Measurements from ENCODE around the gene ASB3.
"Not testable (repeated sequence)": the region's sequence is repeated elsewhere in the genome, so short reads cannot be mapped to it uniquely, and the experiment has no call there.

ASB3 gene

GRCh38 chr2:53767405-53768241 is 19.1 kb downstream of the ASB3 start, which contains the start of gene CHAC2:
Gene CHAC2, plus strand, starts transcription at chr2:53767804. Its CDS starts 83 bp downstream, at chr2:53767887.
- DNase-seq (ENCODE audit: low spot score in 2 of 2): peak; percentile 76 to 92
- peaks cover 34% of the 10 kb centered on the region for H3K4me1 Mint-ChIP-seq
- H3K9me3 Mint-ChIP-seq: no peaks in the 10 kb centered on the region
- H3K36me3 Mint-ChIP-seq: peaks cover 52% of the 10 kb centered on the region
- H3K27ac Mint-ChIP-seq: peak within 1 kb of the TSS; percentile 96
- ATAC-seq: peak; percentile 96
- H3K4me3 Mint-ChIP-seq: peak within 1 kb of the TSS; percentile 92

GRCh38 chr2:53765767-53766166 is 21.0 kb downstream of the ASB3 start:
- Mint-ChIP-seq H3K4me1 (peaks cover 30% of the 10 kb centered on the region), H3K36me3 (peaks cover 47% of the 10 kb centered on the region), H3K4me3 (no peak overlapping the region), H3K27ac (no peak overlapping the region), H3K9me3 (no peaks in the 10 kb centered on the region)
- ATAC-seq: no peak
- no peak for DNase-seq (ENCODE audit: low spot score in 2 of 2)

GRCh38 chr2:53757206-53757605 is 29.5 kb downstream of the ASB3 start:
- Mint-ChIP-seq H3K36me3 (peaks cover 24% of the 10 kb centered on the region), H3K4me1 (peaks cover 12% of the 10 kb centered on the region)
- H3K9me3 Mint-ChIP-seq; H3K4me3 Mint-ChIP-seq; ATAC-seq; DNase-seq (ENCODE audit: low spot score in 2 of 2); H3K27ac Mint-ChIP-seq: not testable (repeated sequence)

GRCh38 chr2:53756644-53757043 is 30.1 kb downstream of the ASB3 start:
- H3K36me3 Mint-ChIP-seq: peaks cover 24% of the 10 kb centered on the region
- peaks cover 15% of the 10 kb centered on the region for H3K4me1 Mint-ChIP-seq
- no peak for ATAC-seq
- no peak overlapping the region for H3K27ac Mint-ChIP-seq
- H3K4me3 Mint-ChIP-seq: no peak overlapping the region
- no peaks in the 10 kb centered on the region for H3K9me3 Mint-ChIP-seq
- DNase-seq (ENCODE audit: low spot score in 2 of 2): no peak

- peaks cover 30% of the 10 kb centered on the region for H3K36me3 Mint-ChIP-seq
- H3K9me3 Mint-ChIP-seq: no peaks in the 10 kb centered on the region
- no peak overlapping the region for H3K4me3 Mint-ChIP-seq
- H3K27ac Mint-ChIP-seq: no peak overlapping the region
- ATAC-seq (no peak), DNase-seq (ENCODE audit: low spot score in 2 of 2) (no peak)
- peaks cover 15% of the 10 kb centered on the region for H3K4me1 Mint-ChIP-seq
These were observed 31.6 kb downstream of the ASB3 start for GRCh38 chr2:53755121-53755520.

GRCh38 chr2:53753041-53753440 is 33.7 kb downstream of the ASB3 start:
- Mint-ChIP-seq H3K4me3 (peak overlapping the region; percentile 38), H3K9me3 (no peaks in the 10 kb centered on the region), H3K27ac (peak overlapping the region; percentile 64), H3K4me1 (peaks cover 15% of the 10 kb centered on the region), H3K36me3 (peaks cover 43% of the 10 kb centered on the region)
- DNase-seq (ENCODE audit: low spot score in 2 of 2): no peak
- ATAC-seq: peak; percentile 81

- H3K4me1 Mint-ChIP-seq: peaks cover 15% of the 10 kb centered on the region
- H3K36me3 Mint-ChIP-seq: peaks cover 49% of the 10 kb centered on the region
- DNase-seq (ENCODE audit: low spot score in 2 of 2): no peak
- H3K27ac Mint-ChIP-seq: peak overlapping the region; percentile 64
- ATAC-seq: no peak
- peak overlapping the region; percentile 38 for H3K4me3 Mint-ChIP-seq
- H3K9me3 Mint-ChIP-seq: no peaks in the 10 kb centered on the region
These were observed 34.4 kb downstream of the ASB3 start for GRCh38 chr2:53752385-53752784.

GRCh38 chr2:53751728-53752127 is 35.0 kb downstream of the ASB3 start:
- Mint-ChIP-seq H3K27ac (peak overlapping the region; percentile 64), H3K9me3 (no peaks in the 10 kb centered on the region), H3K4me3 (peak overlapping the region; percentile 38), H3K36me3 (peaks cover 47% of the 10 kb centered on the region), H3K4me1 (peaks cover 15% of the 10 kb centered on the region)
- DNase-seq (ENCODE audit: low spot score in 2 of 2) (no peak), ATAC-seq (peak; percentile 95)

- ATAC-seq: no peak
- H3K4me3 Mint-ChIP-seq: no peak overlapping the region
- H3K36me3 Mint-ChIP-seq: peaks cover 52% of the 10 kb centered on the region
- peaks cover 15% of the 10 kb centered on the region for H3K4me1 Mint-ChIP-seq
- no peak for DNase-seq (ENCODE audit: low spot score in 2 of 2)
- H3K27ac Mint-ChIP-seq: peak overlapping the region; percentile 74
- H3K9me3 Mint-ChIP-seq: no peaks in the 10 kb centered on the region
These were observed 36.5 kb downstream of the ASB3 start for GRCh38 chr2:53750041-53750768.

GRCh38 chr2:53744395-53745065 is 42.2 kb downstream of the ASB3 start:
- ATAC-seq: peak; percentile 39
- Mint-ChIP-seq H3K9me3 (no peaks in the 10 kb centered on the region), H3K36me3 (peaks cover 53% of the 10 kb centered on the region), H3K27ac (no peak overlapping the region), H3K4me1 (peaks cover 22% of the 10 kb centered on the region), H3K4me3 (no peak overlapping the region)
- DNase-seq (ENCODE audit: low spot score in 2 of 2): no peak

- H3K4me1 Mint-ChIP-seq: peaks cover 28% of the 10 kb centered on the region
- H3K36me3 Mint-ChIP-seq: peaks cover 29% of the 10 kb centered on the region
- H3K9me3 Mint-ChIP-seq: no peaks in the 10 kb centered on the region
- no peak for ATAC-seq
- no peak for DNase-seq (ENCODE audit: low spot score in 2 of 2)
- H3K4me3 Mint-ChIP-seq: no peak overlapping the region
- H3K27ac Mint-ChIP-seq: no peak overlapping the region
These were observed 46.6 kb downstream of the ASB3 start for GRCh38 chr2:53740170-53740569.

GRCh38 chr2:53739032-53739431 is 47.7 kb downstream of the ASB3 start:
- peaks cover 33% of the 10 kb centered on the region for H3K4me1 Mint-ChIP-seq
- DNase-seq (ENCODE audit: low spot score in 2 of 2) (no peak), ATAC-seq (no peak)
- peaks cover 32% of the 10 kb centered on the region for H3K36me3 Mint-ChIP-seq
- no peaks in the 10 kb centered on the region for H3K9me3 Mint-ChIP-seq
- no peak overlapping the region for H3K4me3 Mint-ChIP-seq
- no peak overlapping the region for H3K27ac Mint-ChIP-seq

- Mint-ChIP-seq H3K9me3 (no peaks in the 10 kb centered on the region), H3K4me3 (no peak overlapping the region), H3K36me3 (peaks cover 27% of the 10 kb centered on the region), H3K4me1 (peaks cover 26% of the 10 kb centered on the region), H3K27ac (no peak overlapping the region)
- DNase-seq (ENCODE audit: low spot score in 2 of 2): no peak
- ATAC-seq: no peak
These were observed 49.7 kb downstream of the ASB3 start for GRCh38 chr2:53737091-53737490.

GRCh38 chr2:53729143-53729762 is 57.5 kb downstream of the ASB3 start:
- Mint-ChIP-seq H3K4me3 (no peak overlapping the region), H3K36me3 (peaks cover 44% of the 10 kb centered on the region), H3K27ac (no peak overlapping the region), H3K9me3 (no peaks in the 10 kb centered on the region), H3K4me1 (peaks cover 12% of the 10 kb centered on the region)
- DNase-seq (ENCODE audit: low spot score in 2 of 2) (no peak), ATAC-seq (no peak)

- H3K4me1 Mint-ChIP-seq: peaks cover 14% of the 10 kb centered on the region
- no peak overlapping the region for H3K4me3 Mint-ChIP-seq
- H3K36me3 Mint-ChIP-seq: peaks cover 37% of the 10 kb centered on the region
- H3K27ac Mint-ChIP-seq: peak overlapping the region; percentile 23
- DNase-seq (ENCODE audit: low spot score in 2 of 2): no peak
- ATAC-seq: no peak
- no peaks in the 10 kb centered on the region for H3K9me3 Mint-ChIP-seq
These were observed 58.8 kb downstream of the ASB3 start for GRCh38 chr2:53727921-53728320.

Data from stimulated activated effector memory CD8-positive, alpha-beta T cell treated with anti-CD3 and anti-CD28 coated beads, Interleukin-12 subunit alpha, Interleukin-12 subunit beta, amount 100 ng/mL, for 72 hours (primary cell).